Esophagus (tissue), 2 donors: ENCODE results near the gene NELFCD. TPM values are rescaled to one million over a fixed set of nuclear protein-coding genes. Genes with fewer than 3 reads are reported as not detected.

Experiments
- H3K27ac ChIP-seq, 2 donors: one replicate each; pipeline ENCODE4 v1.5.1; 2013; ENCODE audit warnings: low read depth in 2 of 2, mild to moderate bottlenecking in 2 of 2, inconsistent platforms in 1 of 2, low read length in 1 of 2, moderate library complexity in 1 of 2
- H3K27me3 ChIP-seq, 2 donors: one replicate each; pipeline ENCODE4 v1.6.1; 2013; ENCODE audit warnings: low read length in 2 of 2, control low read depth in 1 of 2, mild to moderate bottlenecking in 1 of 2; ENCODE audit not compliant: insufficient read depth in 2 of 2, control insufficient read depth in 1 of 2
- H3K36me3 ChIP-seq, 2 donors: one replicate each; pipeline ENCODE4 v1.6.1; 2013; ENCODE audit warnings: low read length in 1 of 2; ENCODE audit not compliant: control insufficient read depth in 2 of 2, insufficient read depth in 2 of 2
- H3K4me1 ChIP-seq, 2 donors: one replicate each; pipeline ENCODE4 v1.6.1; 2013; ENCODE audit warnings: low read length in 1 of 2; ENCODE audit not compliant: control insufficient read depth in 2 of 2, insufficient read depth in 2 of 2
- H3K4me3 ChIP-seq, 2 donors: one replicate each; pipeline ENCODE4 v1.5.1; 2013; ENCODE audit warnings: low read length in 2 of 2, mild to moderate bottlenecking in 2 of 2, low read depth in 1 of 2, moderate library complexity in 1 of 2
- H3K9me3 ChIP-seq, 2 donors: one replicate each; pipeline ENCODE4 v1.6.1; 2013; ENCODE audit warnings: mild to moderate bottlenecking in 2 of 2, low read depth in 1 of 2, low read length in 1 of 2, moderate library complexity in 1 of 2; ENCODE audit not compliant: control insufficient read depth in 2 of 2, insufficient read depth in 1 of 2
- WGBS, 2 donors: extraction: QIAGEN DNeasy Blood & Tissue Kit; methylation state at CpG; one replicate each; pipeline ENCODE4 v1.1.7; 2013; 5-methylcytosine and 5-hydroxymethylcytosine counted together
- polyA plus RNA-seq, 2 donors: library from polyadenylated mRNA; stranded (reverse); fragments of 200-250 nt; gene quantifications; one replicate each; pipeline ENCODE4 v1.2.3, GENCODE V29; 2013
- donor health status: healthy with polysubstance abuse.
- donor health status: Bipolar disorder and iron deficiency.

Gene NELFCD
- polyA plus RNA-seq, 2 donors, result 36.6 to 38.2 TPM

DNA sequence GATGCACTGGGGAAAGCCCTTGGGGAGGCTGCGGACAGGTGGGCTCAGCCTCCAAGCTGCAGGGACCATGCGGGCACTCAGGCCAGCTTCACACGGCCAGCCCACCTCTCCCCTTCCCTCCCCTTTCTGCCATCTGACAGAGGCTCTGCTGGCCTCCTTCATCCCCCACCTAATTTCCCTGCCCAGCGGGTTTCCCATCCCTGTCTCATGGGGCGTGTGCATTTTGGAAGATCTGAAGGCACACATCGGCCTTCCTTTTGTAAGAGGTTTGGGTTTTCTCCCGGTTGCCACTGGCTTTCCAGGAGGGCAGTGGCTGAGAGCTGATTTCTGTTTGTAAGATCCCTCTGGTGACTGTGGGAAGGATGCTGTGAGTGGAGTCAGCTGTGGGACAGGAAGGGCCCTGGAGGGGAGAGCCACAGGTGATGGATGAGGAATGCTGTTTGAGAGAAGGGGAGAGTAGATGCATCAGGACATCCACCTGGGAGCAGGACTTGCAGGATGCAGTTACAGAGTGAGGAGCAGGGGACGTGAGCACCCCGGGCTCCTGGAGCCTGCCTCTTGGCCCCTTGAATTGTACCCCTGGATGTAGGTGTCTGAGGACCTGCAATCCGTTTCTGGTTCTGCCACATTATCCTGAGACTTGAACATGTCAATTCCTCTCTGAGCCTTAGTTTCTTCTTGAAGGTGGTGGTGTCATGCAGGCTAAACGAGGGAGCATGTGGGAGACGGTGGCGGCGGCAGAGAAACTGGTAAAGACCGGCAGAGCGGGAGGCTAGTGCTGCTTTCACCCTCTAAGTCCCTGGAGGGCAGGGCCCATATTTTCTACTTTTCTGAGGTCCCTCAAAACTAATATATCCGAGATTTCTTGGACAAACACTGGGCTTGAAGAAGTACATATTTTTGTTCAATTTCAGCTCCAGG lies 32.2 kb downstream of the NELFCD start:
- H3K27me3 ChIP-seq, result no peaks in the 10 kb centered on the region
- H3K4me3 ChIP-seq, result no peak overlapping the region
- H3K27ac ChIP-seq, result no peak overlapping the region
- H3K9me3 ChIP-seq, result no peaks in the 10 kb centered on the region
- WGBS, 2 donors, result 86% methylated on average over 17 of the region's 17 CpGs
- no peaks in the 10 kb centered on the region for H3K36me3 ChIP-seq
- peaks cover 0 to 8% of the 10 kb centered on the region in 2 donors for H3K4me1 ChIP-seq

DNA sequence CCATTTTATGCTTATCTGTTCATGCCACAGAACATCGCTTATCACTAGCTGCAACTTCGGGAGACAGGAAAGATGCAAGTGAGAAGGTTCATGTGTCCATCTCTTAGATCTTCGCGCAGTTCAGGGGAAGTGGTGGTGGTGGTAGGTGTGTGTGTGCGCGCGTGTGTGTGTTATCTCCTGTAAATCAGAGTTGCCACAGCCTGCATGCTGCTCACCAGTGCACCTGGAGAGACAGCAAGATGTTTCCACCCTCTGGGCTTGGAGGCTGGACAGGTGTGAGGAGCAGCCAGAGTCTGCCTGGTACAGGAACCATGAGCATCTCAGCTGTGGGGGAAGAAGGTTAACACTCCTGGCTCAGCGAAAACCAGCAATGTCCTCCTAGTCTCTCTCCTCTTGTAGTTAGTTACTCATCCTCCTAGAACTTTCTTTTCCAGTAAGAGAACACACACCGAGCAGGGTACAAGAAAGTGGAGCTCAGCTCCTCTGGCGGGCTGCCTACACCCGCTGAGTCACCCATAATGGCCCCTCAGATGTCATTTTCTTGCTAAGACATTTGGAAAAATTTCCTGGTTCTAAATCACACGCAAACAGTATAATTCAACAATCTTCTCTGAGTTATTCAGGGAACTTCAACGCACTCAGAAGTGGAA lies 33.0 kb downstream of the NELFCD start:
- WGBS, 2 donors, result 69% methylated on average over 13 of the region's 13 CpGs
- Histone ChIP-seq H3K36me3 (no peaks in the 10 kb centered on the region), H3K4me3 (no peak overlapping the region), H3K9me3 (no peaks in the 10 kb centered on the region), H3K27ac (no peak overlapping the region), H3K4me1 (peaks cover 0 to 8% of the 10 kb centered on the region in 2 donors), H3K27me3 (no peaks in the 10 kb centered on the region)

DNA sequence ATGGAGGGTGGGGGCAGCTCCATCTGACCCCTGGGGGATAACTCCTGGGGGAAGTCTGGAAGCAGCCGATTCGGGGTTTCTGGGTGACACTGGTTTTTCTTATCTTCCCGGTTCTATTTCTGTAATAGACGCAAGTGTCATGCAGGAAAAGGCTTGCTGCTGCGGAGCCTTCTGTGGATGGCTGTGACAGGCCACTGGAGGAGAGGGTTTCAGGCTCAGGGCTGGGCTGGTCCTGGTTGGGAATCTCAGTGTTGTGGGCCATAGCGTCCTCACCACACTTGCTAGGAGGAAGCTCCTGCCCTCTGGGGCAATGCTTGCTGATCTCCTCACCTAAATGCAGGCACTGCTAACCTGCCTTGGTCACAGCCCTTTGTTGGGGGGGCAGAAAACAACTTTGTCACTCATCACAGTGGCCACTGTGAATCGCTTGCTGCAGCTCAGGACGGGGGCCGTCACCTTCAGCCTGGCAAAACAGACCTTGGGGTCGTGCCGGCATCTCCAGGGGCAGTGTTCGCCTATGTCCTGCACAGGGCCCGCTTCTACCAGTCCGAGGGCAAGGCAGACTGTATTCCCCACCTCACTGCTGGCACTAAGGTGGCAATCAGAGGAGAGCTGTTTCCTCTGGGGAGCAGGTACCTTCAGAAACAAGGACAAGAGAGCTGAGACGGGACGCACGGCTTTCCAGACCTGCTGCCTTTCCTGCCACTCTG lies 33.8 kb downstream of the NELFCD start:
- H3K27me3 ChIP-seq, result no peaks in the 10 kb centered on the region

DNA sequence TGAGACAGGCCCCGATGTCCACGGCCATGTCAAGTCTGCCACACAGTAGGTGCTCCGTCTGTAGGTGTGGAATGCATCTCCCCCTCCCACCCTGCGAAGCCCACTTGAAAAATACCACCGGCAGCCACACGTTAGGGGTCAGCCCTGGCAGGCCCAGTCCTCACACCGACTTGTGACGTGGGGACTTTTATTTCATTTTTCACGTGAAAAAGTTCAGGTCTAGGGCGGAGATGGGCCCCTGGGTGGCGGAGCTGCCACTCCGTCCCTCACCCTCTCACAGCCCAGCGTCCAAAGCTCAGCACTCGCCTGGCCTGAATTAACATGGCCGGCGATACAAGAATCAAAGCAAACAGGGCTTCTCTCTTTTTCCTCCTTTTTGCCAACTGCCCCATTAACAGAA lies 34.4 kb downstream of the NELFCD start:
- H3K4me1 ChIP-seq, result peaks cover 0 to 8% of the 10 kb centered on the region in 2 donors
- no peak overlapping the region for H3K4me3 ChIP-seq
- H3K27ac ChIP-seq, result no peak overlapping the region
- H3K27me3 ChIP-seq, result no peaks in the 10 kb centered on the region
- H3K36me3 ChIP-seq, result no peaks in the 10 kb centered on the region
- H3K9me3 ChIP-seq, result no peaks in the 10 kb centered on the region
- 89 to 90% methylated on average over 16 of the region's 16 CpGs for WGBS, 2 donors

More for the DNA sequence above, 33.8 kb downstream of the NELFCD start:
- Histone ChIP-seq H3K36me3 (no peaks in the 10 kb centered on the region), H3K27ac (no peak overlapping the region), H3K4me3 (no peak overlapping the region), H3K4me1 (peaks cover 0 to 8% of the 10 kb centered on the region in 2 donors), H3K9me3 (no peaks in the 10 kb centered on the region)
- WGBS, 2 donors, result 89 to 93% methylated on average over 17 of the region's 17 CpGs

DNA sequence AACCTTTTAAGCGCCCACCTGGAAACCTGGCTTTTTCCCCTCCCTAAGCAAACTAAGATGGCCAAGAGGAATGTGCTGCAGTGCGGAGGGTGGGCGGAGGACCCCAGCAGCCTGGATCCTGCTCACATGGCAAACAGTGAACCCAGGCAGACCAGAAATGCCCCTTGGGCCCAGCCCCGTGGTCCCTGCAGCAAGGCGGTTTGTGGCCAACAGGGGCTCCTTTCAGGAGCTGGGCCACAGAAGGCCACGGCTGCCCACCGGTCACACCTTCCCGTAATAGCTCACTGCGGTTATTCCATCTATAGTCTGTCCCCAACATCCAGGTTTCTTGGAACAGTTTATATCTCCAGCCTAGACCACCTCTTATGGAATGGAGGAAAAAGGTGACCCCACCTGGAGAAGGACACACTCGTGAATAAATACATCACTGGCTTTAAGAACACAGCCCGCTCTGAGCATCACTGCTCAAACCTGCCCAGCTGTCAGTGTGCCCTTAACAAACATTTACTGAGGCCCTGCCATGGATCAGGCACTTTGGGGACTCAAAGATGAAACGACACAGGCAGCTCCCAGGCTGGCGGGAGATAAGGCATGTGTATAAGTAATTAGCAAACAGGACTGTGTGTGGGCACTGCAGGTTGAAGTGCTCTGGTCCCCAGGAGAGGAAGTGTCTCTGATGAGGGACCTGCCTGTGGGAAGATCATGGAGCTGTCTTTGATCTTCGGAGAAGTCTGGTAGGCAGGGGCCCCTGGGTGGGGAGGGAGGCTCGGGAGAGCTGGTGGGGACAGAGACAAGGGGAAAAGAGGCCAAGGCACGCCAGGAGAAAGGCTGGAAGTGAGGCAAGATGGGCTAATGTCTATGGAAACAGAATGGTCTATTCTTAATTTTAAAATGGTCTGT lies 35.0 kb downstream of the NELFCD start:
- Histone ChIP-seq H3K4me3 (no peak overlapping the region), H3K4me1 (peaks cover 0 to 6% of the 10 kb centered on the region in 2 donors), H3K9me3 (no peaks in the 10 kb centered on the region), H3K27me3 (no peaks in the 10 kb centered on the region), H3K36me3 (no peaks in the 10 kb centered on the region), H3K27ac (no peak overlapping the region)
- WGBS, 2 donors, result 80 to 85% methylated on average over 15 to 16 of the region's 16 CpGs

DNA sequence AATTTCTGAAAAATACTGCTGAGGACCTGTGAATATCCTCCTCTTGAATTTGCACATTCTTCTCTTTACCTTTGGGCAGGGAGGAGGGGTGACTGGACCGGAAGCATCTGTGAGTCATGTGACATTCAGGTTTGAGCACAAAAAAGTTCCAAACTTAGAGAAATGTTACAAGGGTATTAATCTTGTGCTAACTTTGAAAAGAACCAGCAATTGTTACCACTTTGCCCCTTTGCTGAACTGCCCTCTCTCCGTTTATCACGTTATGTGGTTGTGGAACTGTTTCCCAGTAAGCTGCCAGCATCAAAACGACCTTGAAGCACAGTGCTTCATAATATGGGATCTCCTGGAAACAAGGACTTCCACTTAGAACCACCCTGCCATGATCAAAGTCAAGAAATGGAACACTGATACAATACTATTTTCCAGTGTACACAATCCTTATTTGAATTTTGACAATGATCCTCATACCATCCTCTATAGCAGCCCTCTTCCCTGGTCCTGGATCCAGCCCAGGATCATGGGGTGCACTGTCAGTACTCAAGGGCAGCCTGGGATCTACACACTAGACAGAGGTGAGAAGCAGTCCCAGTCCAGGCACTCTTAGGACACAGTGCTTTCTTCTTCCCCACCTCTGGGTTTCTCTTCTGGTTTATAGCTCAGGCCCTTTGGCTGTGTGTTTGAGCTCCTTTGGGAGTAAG lies 35.9 kb downstream of the NELFCD start:
- Histone ChIP-seq H3K4me1 (peaks cover 0 to 4% of the 10 kb centered on the region in 2 donors), H3K36me3 (no peaks in the 10 kb centered on the region), H3K27ac (no peak overlapping the region), H3K9me3 (no peaks in the 10 kb centered on the region), H3K27me3 (no peaks in the 10 kb centered on the region), H3K4me3 (no peak overlapping the region)
- WGBS, 2 donors, result 50 to 54% methylated on average over 4 of the region's 4 CpGs

DNA sequence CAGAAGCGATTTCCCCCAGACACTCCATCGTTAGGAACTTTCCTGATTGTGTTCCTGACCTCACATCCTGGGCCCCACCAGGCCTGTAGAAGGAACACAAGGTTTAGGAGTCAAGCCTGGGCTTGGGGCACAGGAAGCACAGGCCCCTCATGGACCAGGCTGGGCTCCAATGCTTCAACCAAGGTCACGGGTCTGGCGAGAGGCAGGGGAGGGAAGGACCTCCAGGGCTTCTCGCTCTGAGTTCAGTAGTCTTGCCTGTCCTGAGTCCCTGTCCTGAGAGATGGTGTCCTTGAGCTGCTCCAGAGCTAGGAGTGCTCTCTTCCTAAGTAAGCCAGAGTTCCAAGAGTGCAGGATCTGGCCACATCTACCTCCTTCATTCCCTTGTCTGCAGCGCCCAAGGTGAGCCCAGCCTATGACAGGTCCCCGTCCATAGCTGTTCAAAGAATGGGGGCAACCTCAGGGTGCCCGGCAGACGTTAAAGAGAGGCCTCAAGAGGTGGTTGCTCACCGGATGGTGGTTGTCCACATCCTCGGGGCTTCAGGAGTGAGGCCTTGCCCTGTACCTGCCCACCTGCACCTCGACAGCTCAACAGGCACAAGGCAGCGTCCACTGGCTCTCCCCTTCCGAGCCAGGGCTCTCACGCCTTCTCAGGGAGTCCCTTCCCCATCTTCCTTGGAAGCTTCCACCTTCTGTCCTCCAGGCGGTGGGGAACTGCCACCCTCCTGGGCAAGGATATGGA lies 36.6 kb downstream of the NELFCD start:
- Histone ChIP-seq H3K4me1 (peaks cover 0 to 4% of the 10 kb centered on the region in 2 donors), H3K27ac (no peak overlapping the region), H3K27me3 (no peaks in the 10 kb centered on the region), H3K36me3 (peaks cover 0 to under 1% of the 10 kb centered on the region in 2 donors), H3K4me3 (no peak overlapping the region), H3K9me3 (no peaks in the 10 kb centered on the region)
- WGBS, 2 donors, result 89 to 92% methylated on average over 16 of the region's 16 CpGs

DNA sequence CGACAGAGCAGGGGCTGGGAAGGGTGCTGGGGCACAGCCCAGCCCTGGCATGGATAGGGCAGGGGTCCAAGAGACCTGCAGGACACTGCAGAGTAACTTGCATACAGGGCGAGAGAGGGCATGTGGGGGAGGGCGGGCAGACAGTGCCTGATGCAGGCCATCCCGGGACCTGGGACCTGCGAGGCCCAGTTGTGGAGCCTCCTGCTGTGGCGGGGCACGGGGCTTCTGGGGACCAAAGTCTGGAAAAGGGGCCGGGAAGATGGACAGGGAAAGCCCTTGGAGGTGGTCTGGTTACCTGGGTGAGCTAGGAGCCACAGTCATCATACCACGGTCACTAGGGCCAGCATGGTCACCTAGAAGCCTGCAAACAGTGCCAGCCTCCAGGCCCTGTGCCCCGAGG lies 37.8 kb downstream of the NELFCD start:
- Histone ChIP-seq H3K27me3 (no peaks in the 10 kb centered on the region), H3K36me3 (peaks cover under 1 to 5% of the 10 kb centered on the region in 2 donors), H3K4me3 (no peak overlapping the region), H3K9me3 (no peaks in the 10 kb centered on the region), H3K27ac (no peak overlapping the region), H3K4me1 (peaks cover 0 to 4% of the 10 kb centered on the region in 2 donors)
- 94 to 96% methylated on average over 10 of the region's 10 CpGs for WGBS, 2 donors
